Smooth muscle cell (in vitro differentiated cells): ENCODE data around the gene UBA5. TPM values are rescaled to one million over a fixed set of nuclear protein-coding genes. Genes with fewer than 3 reads are reported as not detected.

ENCODE experiments used
- DNase-seq: peaks from one replicate; lab custom pipeline; 2025; ENCODE audit not compliant: unreplicated experiment; lab: John Stamatoyannopoulos, UW
- H2AFZ ChIP-seq: fragments of 200-600 bp; sonication (generic); 2 replicates; pipeline ENCODE4 v1.6.0; 2016; ENCODE audit warnings: antibody characterized with exemption, low read depth, mild to moderate bottlenecking
- H3F3A ChIP-seq: fragments of 200-600 bp; sonication (generic); 2 replicates; pipeline ENCODE4 v1.6.0; 2017; ENCODE audit warnings: antibody characterized with exemption, low read depth
- H3K27ac ChIP-seq: fragments of 200-600 bp; sonication (generic); 2 replicates; pipeline ENCODE4 v1.5.1; 2016; ENCODE audit warnings: low read depth, mild to moderate bottlenecking
- H3K27me3 ChIP-seq: fragments of 200-600 bp; sonication (generic); 2 replicates; pipeline ENCODE4 v1.6.1; 2016; ENCODE audit warnings: low read depth, mild to moderate bottlenecking
- H3K36me3 ChIP-seq: fragments of 200-600 bp; sonication (generic); 2 replicates; pipeline ENCODE4 v1.5.1; 2016; ENCODE audit warnings: low read depth
- H3K4me1 ChIP-seq: fragments of 200-600 bp; sonication (generic); 2 replicates; pipeline ENCODE4 v1.5.1; 2016; ENCODE audit warnings: low read depth
- H3K4me2 ChIP-seq: fragments of 200-600 bp; sonication (generic); 2 replicates; pipeline ENCODE4 v1.6.0; 2016; ENCODE audit warnings: mild to moderate bottlenecking
- H3K4me3 ChIP-seq: fragments of 200-600 bp; sonication (generic); 2 replicates; pipeline ENCODE4 v1.5.1; 2016; ENCODE audit warnings: mild to moderate bottlenecking
- H3K79me2 ChIP-seq: fragments of 200-600 bp; sonication (generic); 2 replicates; pipeline ENCODE4 v1.6.0; 2016; ENCODE audit warnings: low read depth, mild to moderate bottlenecking
- H3K9ac ChIP-seq: fragments of 200-600 bp; sonication (generic); 2 replicates; pipeline ENCODE4 v1.6.0; 2016; ENCODE audit warnings: low read depth
- H3K9me3 ChIP-seq: fragments of 200-600 bp; sonication (generic); replicated peaks from 2 replicates; pipeline ENCODE4 v1.5.1; 2016; ENCODE audit warnings: low read depth
- H4K20me1 ChIP-seq: fragments of 200-600 bp; sonication (generic); 2 replicates; pipeline ENCODE4 v1.6.0; 2016; ENCODE audit warnings: low read depth
- CTCF ChIP-seq: fragments of 200-600 bp; sonication (generic); IDR thresholded peaks from 2 replicates; pipeline ENCODE4 v1.5.1; 2017; ENCODE audit warnings: borderline replicate concordance, mild to moderate bottlenecking, antibody characterized with exemption; ENCODE audit not compliant: insufficient read depth, poor library complexity, severe bottlenecking
- WGBS: methylation state at CpG from one replicate; pipeline ENCODE4 v1.1.7; 2016; ENCODE audit warnings: low lambda C conversion rate; 5-methylcytosine and 5-hydroxymethylcytosine counted together
- polyA plus RNA-seq: library from polyadenylated mRNA; unstranded; fragments of >200 nt; fragmentation: Nextera tagmentation; extraction: Ambion mirVana; gene quantifications from 2 replicates; pipeline ENCODE4 v1.2.1, GENCODE V29; 2016
- total RNA-seq: library from RNA; depleted of rRNA; stranded (reverse); fragments of >200 nt; gene quantifications from 2 replicates; pipeline ENCODE4 v1.2.3, GENCODE V29; 2014

UBA5 gene
- total and polyA plus RNA-seq, 2 experiments from 2014 or later: 36.0 to 43.7 TPM

DNA sequence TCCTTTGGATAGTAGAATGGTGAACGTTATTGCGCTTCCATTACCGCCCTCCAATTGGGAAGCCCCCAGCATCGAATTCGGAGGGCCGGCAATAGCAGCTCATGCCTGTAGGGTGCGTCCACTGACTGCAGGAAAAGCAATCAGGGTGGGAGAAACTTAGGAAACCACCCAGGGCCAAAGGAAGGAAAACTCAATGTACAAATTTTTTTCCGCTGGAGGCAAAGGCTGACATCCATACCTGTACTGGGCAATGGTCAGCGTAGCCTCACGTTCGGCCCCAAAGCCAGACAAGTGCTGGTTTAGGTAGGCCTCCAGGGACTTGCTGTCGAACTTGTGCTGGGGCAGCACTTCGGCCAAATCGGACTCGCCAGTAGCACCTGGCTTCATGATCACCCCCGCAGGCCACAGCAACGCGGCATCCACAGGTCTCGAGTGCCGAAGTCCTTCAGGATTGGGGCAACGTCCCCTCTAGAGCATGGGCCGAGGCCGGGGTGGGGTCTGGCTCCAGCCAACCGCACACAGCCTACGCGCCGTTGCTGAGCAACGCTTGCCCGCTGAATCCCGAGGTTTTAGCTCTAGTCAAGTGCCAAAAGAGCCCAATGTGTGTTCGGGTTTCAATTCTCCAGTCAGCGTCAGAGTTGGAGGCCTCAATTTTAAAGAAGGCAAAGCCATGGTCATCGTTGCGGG, 621 bp upstream of the UBA5 start, which contains the start of gene ACAD11:
ACAD11 (minus strand) TSS at position 445 of the 687 bp plus-strand sequence; CDS start at position 387, 58 bp downstream.
- Histone ChIP-seq H3K4me1 (peaks cover 23% of the 10 kb centered on the region), H2AFZ (peak within 1 kb of the TSS; percentile 100), H3K4me2 (peak within 1 kb of the TSS; percentile 95), H4K20me1 (peaks cover 32% of the 10 kb centered on the region), H3K9me3 (no peaks in the 10 kb centered on the region), H3K27me3 (no peaks in the 10 kb centered on the region), H3K27ac (peak within 1 kb of the TSS; percentile 90), H3K79me2 (peaks cover 54% of the 10 kb centered on the region), H3K9ac (peak within 1 kb of the TSS; percentile 93), H3F3A (peaks cover 3% of the 10 kb centered on the region), H3K4me3 (peak within 1 kb of the TSS; percentile 93), H3K36me3 (no peaks in the 10 kb centered on the region)
- peak; percentile 52 for DNase-seq
- TF ChIP-seq CTCF: peak; percentile 43
- WGBS: under 1% methylated on average over 34 of the region's 34 CpGs

- peak overlapping the region; percentile 93 for H3K4me3 ChIP-seq
- no peaks in the 10 kb centered on the region for H3K9me3 ChIP-seq
- H3K27ac ChIP-seq: peak overlapping the region; percentile 90
- H4K20me1 ChIP-seq: peaks cover 39% of the 10 kb centered on the region
- H3K36me3 ChIP-seq: no peaks in the 10 kb centered on the region
- peaks cover 66% of the 10 kb centered on the region for H3K79me2 ChIP-seq
- TF ChIP-seq CTCF: no peak
- no peaks in the 10 kb centered on the region for H3K27me3 ChIP-seq
- peaks cover 23% of the 10 kb centered on the region for H3K4me1 ChIP-seq
- 1% methylated on average over 5 of the region's 5 CpGs for WGBS
- DNase-seq: no peak
- peak overlapping the region; percentile 93 for H3K9ac ChIP-seq
- peaks cover 3% of the 10 kb centered on the region for H3F3A ChIP-seq
- peak overlapping the region; percentile 100 for H2AFZ ChIP-seq
- peak overlapping the region; percentile 95 for H3K4me2 ChIP-seq
These were observed 612 bp downstream of the UBA5 start for GRCh38 chr3:132660811-132661070.

GRCh38 chr3:132661101-132661500, 972 bp downstream of the UBA5 start:
- 13% methylated on average over 8 of the region's 8 CpGs for WGBS
- Histone ChIP-seq H3F3A (peaks cover 3% of the 10 kb centered on the region), H3K9me3 (no peaks in the 10 kb centered on the region), H3K4me3 (peak overlapping the region; percentile 93), H3K27ac (peak overlapping the region; percentile 90), H3K79me2 (peaks cover 69% of the 10 kb centered on the region), H3K9ac (peak overlapping the region; percentile 93), H4K20me1 (peaks cover 43% of the 10 kb centered on the region), H3K27me3 (no peaks in the 10 kb centered on the region), H3K4me1 (peaks cover 23% of the 10 kb centered on the region), H2AFZ (peak overlapping the region; percentile 100), H3K36me3 (no peaks in the 10 kb centered on the region), H3K4me2 (peak overlapping the region; percentile 95)
- no peak for DNase-seq
- no peak for TF ChIP-seq CTCF

GRCh38 chr3:132662212-132662611, 2.1 kb downstream of the UBA5 start:
- Histone ChIP-seq H3K9ac (peak overlapping the region; percentile 93), H3K79me2 (peaks cover 67% of the 10 kb centered on the region), H4K20me1 (peaks cover 45% of the 10 kb centered on the region), H3K27ac (no peak overlapping the region), H3F3A (peaks cover 3% of the 10 kb centered on the region), H3K4me1 (peaks cover 23% of the 10 kb centered on the region), H3K4me2 (peak overlapping the region; percentile 95), H3K4me3 (peak overlapping the region; percentile 93), H3K27me3 (no peaks in the 10 kb centered on the region), H3K9me3 (no peaks in the 10 kb centered on the region), H2AFZ (no peak overlapping the region), H3K36me3 (no peaks in the 10 kb centered on the region)
- TF ChIP-seq CTCF: no peak
- no peak for DNase-seq
